Calu3 (cell line): ENCODE data around the gene ARHGAP26. TPM values are rescaled to one million over a fixed set of nuclear protein-coding genes. Genes with fewer than 3 reads are reported as not detected.

Experiments used
- BruUV-seq: library from RNA; stranded (reverse); fragments of 400-500 nt; replicated peaks from 2 replicates; lab custom pipeline; 2021; lab: Mats Ljungman, UMichigan
- CTCF ChIA-PET: fragments of 300-600 bp; sonication (Branson Sonifier 250); formaldehyde crosslinking; loops from one replicate; lab custom pipeline; 2022; ENCODE audit warnings: antibody characterized with exemption; lab: Charles Lee
- DNase-seq: peaks from one replicate; pipeline ENCODE4 v3.0.0; 2022
- H3K27ac Mint-ChIP-seq: one replicate; pipeline ENCODE4 v1.8.0; 2022; ENCODE audit warnings: mixed read lengths; ENCODE audit not compliant: unreplicated experiment
- H3K27me3 Mint-ChIP-seq: one replicate; pipeline ENCODE4 v1.8.0; 2022; ENCODE audit warnings: mixed read lengths; ENCODE audit not compliant: unreplicated experiment
- H3K36me3 Mint-ChIP-seq: one replicate; pipeline ENCODE4 v1.8.0; 2022; ENCODE audit warnings: mild to moderate bottlenecking, moderate library complexity, mixed read lengths; ENCODE audit not compliant: insufficient read depth, unreplicated experiment
- H3K4me1 Mint-ChIP-seq: one replicate; pipeline ENCODE4 v1.8.0; 2022; ENCODE audit warnings: mild to moderate bottlenecking, low read depth, mixed read lengths; ENCODE audit not compliant: unreplicated experiment
- H3K4me3 Mint-ChIP-seq: one replicate; pipeline ENCODE4 v1.8.0; 2022; ENCODE audit warnings: mild to moderate bottlenecking, low read depth, moderate library complexity, mixed read lengths; ENCODE audit not compliant: unreplicated experiment
- H3K9me3 Mint-ChIP-seq: one replicate; pipeline ENCODE4 v1.8.0; 2022; ENCODE audit warnings: low read depth, mixed read lengths; ENCODE audit not compliant: unreplicated experiment
- intact Hi-C: fragments of 100-400 bp; cut with micrococcal nuclease; formaldehyde crosslinking; loops from one replicate; pipeline ENCODE4 v1.10.0; 2022; ENCODE audit not compliant: unreplicated experiment
- total RNA-seq: library from RNA; stranded (reverse); gene quantifications from 2 replicates; pipeline ENCODE4 v1.2.3, GENCODE V29; 2022
- TF ChIP-seq, protein P1 (sequence below): fragments of 200-600 bp; IDR thresholded peaks from one replicate; pipeline ENCODE4 v1.8.0; 2022; ENCODE audit warnings: antibody characterized with exemption; ENCODE audit not compliant: unreplicated experiment

ARHGAP26 gene
- total RNA-seq, 1 experiment from 2014 or later, result 118 TPM

DNA sequence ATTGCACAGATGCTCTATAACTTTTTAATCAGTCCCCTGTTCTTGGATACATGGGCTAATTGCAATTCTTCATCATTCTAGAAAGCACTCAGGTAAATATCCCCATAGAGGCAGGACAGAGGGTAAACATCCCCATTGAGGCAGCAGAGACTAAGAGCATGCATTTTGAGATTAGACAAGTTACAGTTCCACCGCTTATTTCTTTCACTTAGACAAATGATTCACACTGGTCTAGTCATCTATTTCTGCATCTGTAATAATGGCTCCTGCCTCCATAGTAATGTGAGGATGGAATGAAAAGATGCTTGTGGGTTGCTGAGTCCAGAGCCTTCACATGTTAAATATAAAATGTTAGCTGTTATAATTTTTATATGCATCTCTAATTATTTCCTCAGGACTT lies 276.9 kb downstream of the ARHGAP26 start:
- no peaks in the 10 kb centered on the region for H3K9me3 Mint-ChIP-seq
- no peaks in the 10 kb centered on the region for H3K27me3 Mint-ChIP-seq
- intact Hi-C loops, result no loop called here
- TF ChIP-seq, protein P1, sequence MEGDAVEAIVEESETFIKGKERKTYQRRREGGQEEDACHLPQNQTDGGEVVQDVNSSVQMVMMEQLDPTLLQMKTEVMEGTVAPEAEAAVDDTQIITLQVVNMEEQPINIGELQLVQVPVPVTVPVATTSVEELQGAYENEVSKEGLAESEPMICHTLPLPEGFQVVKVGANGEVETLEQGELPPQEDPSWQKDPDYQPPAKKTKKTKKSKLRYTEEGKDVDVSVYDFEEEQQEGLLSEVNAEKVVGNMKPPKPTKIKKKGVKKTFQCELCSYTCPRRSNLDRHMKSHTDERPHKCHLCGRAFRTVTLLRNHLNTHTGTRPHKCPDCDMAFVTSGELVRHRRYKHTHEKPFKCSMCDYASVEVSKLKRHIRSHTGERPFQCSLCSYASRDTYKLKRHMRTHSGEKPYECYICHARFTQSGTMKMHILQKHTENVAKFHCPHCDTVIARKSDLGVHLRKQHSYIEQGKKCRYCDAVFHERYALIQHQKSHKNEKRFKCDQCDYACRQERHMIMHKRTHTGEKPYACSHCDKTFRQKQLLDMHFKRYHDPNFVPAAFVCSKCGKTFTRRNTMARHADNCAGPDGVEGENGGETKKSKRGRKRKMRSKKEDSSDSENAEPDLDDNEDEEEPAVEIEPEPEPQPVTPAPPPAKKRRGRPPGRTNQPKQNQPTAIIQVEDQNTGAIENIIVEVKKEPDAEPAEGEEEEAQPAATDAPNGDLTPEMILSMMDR, result no peak
- peaks cover 13% of the 10 kb centered on the region for H3K4me1 Mint-ChIP-seq
- H3K27ac Mint-ChIP-seq, result no peak overlapping the region
- DNase-seq, result no peak
- H3K36me3 Mint-ChIP-seq, result peaks cover 6% of the 10 kb centered on the region
- no TSS peak for BruUV-seq
- CTCF ChIA-PET, result no interaction called here
- no peak overlapping the region for H3K4me3 Mint-ChIP-seq

DNA sequence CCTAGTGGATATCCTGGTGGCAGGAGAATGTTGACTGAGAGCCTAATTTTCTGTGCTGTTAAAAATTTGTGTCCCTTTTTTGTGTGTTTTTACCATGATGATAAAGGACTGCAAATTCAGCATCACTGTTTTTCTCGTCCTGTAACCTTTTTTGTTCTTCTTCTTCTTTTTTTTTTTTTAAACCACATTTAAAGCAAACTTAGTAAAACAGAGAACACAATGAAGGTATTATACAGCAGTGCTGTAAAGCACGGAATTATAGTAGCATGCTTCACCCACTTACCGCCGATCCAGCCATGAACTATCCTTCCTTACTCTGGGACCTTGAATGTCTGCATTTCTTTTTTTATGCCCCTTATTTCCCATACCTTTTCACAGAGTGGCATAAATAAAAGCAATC lies 280.0 kb downstream of the ARHGAP26 start:
- DNase-seq, result no peak
- intact Hi-C loops, result no loop called here
- Mint-ChIP-seq H3K9me3 (no peaks in the 10 kb centered on the region), H3K4me1 (peaks cover 13% of the 10 kb centered on the region), H3K27me3 (no peaks in the 10 kb centered on the region), H3K4me3 (no peak overlapping the region), H3K27ac (no peak overlapping the region), H3K36me3 (peaks cover 11% of the 10 kb centered on the region)
- TF ChIP-seq, protein P1, result no peak
- CTCF ChIA-PET, result no interaction called here
- no TSS peak for BruUV-seq

DNA sequence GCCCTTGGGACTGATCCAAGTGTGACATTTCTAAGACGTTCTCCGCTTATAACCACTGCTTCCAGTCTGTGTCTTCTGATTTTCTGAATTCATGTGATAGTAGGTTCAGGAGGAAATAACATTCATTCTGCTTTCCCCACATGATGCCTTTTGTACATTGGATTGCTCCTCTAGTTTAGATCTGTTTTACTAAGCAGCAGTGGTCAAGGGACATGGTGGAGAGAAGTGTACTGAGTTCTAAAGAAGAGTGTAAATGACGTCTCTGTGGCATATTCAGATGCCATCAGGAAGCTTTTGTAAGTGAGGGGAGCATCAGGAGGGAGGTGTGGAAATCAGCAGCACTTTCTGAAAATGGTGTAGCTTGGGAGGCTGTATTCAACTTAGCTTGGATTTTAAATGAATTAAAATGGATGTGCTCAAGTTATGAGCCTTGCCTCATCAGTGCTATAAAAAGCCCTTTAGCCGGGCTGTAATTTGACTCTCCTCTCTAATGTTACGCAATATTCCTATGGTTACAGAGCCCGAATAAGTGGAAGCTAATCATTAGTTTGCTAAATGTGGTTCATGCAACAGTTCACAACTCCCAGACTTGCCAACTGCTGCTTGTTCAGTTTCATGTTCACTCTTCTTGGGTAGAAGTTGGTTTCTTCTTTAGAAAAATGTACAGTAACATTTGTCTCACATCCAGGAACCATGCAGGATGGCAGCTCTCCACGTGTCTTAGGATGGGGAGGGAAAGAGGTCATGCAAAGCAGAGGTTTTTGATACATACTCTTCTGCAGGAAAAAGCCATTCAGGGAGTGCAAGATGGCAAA lies 281.3 kb downstream of the ARHGAP26 start:
- peaks cover 19% of the 10 kb centered on the region for H3K36me3 Mint-ChIP-seq
- no peak overlapping the region for H3K4me3 Mint-ChIP-seq
- TF ChIP-seq, protein P1, result no peak
- BruUV-seq, result no TSS peak
- intact Hi-C loops, result no loop called here
- H3K9me3 Mint-ChIP-seq, result no peaks in the 10 kb centered on the region
- no peaks in the 10 kb centered on the region for H3K27me3 Mint-ChIP-seq
- peaks cover 13% of the 10 kb centered on the region for H3K4me1 Mint-ChIP-seq
- peak; percentile 20 for DNase-seq
- CTCF ChIA-PET, result interaction anchor here (0.6 to 0.7 kb wide), 2 partner anchors 11 to 116 kb away, joined by 3 read pairs; no protein-coding TSS in a partner anchor
- H3K27ac Mint-ChIP-seq, result peak overlapping the region; percentile 4

DNA sequence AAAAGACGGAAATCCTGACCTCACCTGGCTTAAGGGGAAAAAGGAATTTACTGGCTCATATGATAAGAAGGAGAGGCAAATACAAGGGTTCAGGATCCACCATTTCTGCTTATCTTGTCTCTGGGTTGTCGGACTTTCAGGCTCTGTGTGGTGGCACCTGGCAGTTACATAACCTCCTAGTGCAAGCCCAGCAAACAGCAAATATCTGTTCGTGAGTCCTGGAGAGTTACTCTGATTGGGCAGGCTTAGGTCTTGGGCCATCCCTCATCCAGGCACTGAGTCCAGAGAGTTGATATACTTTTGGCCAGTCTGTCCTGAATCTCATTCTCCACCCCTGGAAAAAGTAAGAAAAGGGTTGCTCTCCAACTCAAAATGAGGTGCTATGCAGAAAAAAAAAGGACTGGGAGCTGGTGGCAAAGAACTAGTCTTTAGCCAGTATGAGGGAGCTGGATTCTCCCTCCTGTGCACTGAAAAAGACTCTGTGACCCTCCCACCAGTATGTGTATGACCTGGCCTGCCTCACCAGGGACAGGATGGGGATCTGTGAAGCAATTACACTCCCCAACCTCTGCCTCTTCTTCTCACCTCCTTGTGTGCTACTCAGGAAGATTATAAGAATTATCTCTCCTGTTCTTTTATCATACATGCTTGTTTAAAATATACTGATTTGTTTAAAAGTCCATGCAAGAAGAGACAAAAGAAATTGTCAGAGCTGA lies 282.9 kb downstream of the ARHGAP26 start:
- Mint-ChIP-seq H3K4me1 (peaks cover 13% of the 10 kb centered on the region), H3K27ac (no peak overlapping the region), H3K9me3 (no peaks in the 10 kb centered on the region), H3K36me3 (peaks cover 28% of the 10 kb centered on the region), H3K27me3 (no peaks in the 10 kb centered on the region), H3K4me3 (no peak overlapping the region)
- no peak for DNase-seq
- no TSS peak for BruUV-seq
- CTCF ChIA-PET, result no interaction called here
- TF ChIP-seq, protein P1, result no peak
- intact Hi-C loops, result no loop called here
